ENCODE results near the gene NCOA3.

NCOA3 gene

DNA sequence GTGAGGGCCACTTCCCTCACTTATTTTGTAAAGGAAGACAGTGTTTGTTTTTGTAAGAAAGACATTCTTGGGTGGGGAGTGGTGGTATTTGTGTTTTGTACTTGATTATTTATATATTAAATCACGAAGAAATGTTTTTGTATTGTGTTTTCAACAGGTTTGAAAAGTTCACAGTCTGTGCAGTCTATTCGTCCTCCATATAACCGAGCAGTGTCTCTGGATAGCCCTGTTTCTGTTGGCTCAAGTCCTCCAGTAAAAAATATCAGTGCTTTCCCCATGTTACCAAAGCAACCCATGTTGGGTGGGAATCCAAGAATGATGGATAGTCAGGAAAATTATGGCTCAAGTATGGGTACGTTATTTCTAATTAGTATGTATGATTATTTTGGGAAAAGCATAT lies 137.2 kb downstream of the NCOA3 start:
- DNase-seq (ENCODE audit: low read depth) = no peak

DNA sequence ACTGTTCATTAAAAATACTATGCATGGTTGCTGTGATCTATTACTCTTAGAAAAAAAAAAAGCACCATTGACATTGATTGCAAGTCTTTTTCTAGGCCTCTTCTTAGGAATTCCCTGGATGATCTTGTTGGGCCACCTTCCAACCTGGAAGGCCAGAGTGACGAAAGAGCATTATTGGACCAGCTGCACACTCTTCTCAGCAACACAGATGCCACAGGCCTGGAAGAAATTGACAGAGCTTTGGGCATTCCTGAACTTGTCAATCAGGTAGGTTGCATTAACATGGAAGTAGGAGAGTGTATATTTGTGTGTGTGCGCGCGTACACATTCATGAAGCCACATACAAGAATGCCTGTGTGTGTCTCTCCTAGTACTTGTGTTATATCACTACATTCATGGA lies 140.4 kb downstream of the NCOA3 start:
- no peak for DNase-seq (ENCODE audit: low read depth)

DNA sequence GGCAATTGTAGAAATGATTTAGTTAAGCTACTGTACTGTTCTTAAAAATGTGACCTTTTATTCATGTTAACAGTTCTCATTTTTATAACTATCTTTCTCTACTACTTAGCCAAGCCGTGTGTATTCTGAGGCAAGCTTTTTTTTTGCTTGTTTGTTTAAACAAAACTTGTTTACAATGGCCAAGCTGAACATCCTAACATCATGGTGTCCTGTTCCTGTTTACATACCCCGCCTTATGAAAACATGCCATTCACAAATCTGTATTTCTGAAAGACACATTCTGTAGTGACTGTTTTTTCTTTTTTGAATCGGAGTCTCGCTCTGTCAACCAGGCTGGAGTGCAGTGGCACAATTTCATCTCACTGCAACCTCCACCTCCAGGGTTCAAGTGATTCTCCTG lies 140.9 kb downstream of the NCOA3 start:
- no peak for DNase-seq (ENCODE audit: low read depth)

GRCh38 chr20:47645632-47646031 lies 143.9 kb downstream of the NCOA3 start:
- DNase-seq (ENCODE audit: low read depth) = no peak

DNA sequence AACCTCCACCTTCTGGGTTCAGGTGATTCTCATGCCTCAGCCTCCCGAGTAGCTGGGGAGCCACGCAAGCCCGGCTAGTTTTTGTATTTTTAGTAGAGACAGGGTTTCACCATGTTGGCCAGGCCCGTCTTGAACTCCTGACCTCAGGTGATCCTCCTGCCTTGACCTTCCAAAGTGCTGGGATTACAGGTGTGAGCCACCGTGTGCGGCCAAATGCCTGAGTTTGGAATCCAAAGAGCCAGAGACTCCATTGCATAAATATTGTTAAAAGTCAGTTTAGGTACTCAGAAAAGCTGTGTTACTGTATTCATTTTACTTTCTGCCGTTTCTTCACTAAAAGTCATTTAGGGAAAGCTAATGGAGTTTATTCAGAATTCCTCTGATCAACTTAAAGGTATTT lies 146.3 kb downstream of the NCOA3 start:
- DNase-seq (ENCODE audit: low read depth) = no peak

GRCh38 chr20:47648943-47649342 lies 147.3 kb downstream of the NCOA3 start:
- no peak for DNase-seq (ENCODE audit: low read depth)

DNA sequence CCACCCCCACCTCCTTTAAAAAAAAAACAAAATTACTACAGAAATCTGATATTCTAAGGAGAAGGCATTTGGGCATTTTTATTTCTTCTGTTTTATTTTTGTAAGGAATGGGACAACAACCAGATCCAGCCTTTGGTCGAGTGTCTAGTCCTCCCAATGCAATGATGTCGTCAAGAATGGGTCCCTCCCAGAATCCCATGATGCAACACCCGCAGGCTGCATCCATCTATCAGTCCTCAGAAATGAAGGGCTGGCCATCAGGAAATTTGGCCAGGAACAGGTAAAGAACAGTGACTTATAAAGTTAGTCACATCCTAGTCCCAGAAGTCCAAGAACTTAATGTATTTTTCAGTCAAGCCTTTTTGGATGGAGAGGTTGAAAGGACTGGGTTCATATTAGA lies 150.6 kb downstream of the NCOA3 start:
- no peak for DNase-seq (ENCODE audit: low read depth)

- DNase-seq (ENCODE audit: low read depth) = no peak
Measured at GRCh38 chr20:47652794-47653193, 151.1 kb downstream of the NCOA3 start.

GRCh38 chr20:47653869-47654268 lies 152.2 kb downstream of the NCOA3 start:
- no peak for DNase-seq (ENCODE audit: low read depth)

DNA sequence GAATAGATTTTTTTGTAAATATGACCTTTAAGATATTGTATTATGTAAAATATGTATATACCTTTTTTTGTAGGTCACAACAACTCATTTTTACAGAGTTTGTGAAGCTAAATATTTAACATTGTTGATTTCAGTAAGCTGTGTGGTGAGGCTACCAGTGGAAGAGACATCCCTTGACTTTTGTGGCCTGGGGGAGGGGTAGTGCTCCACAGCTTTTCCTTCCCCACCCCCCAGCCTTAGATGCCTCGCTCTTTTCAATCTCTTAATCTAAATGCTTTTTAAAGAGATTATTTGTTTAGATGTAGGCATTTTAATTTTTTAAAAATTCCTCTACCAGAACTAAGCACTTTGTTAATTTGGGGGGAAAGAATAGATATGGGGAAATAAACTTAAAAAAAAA lies 152.7 kb downstream of the NCOA3 start:
- no peak for DNase-seq (ENCODE audit: low read depth)

DNA sequence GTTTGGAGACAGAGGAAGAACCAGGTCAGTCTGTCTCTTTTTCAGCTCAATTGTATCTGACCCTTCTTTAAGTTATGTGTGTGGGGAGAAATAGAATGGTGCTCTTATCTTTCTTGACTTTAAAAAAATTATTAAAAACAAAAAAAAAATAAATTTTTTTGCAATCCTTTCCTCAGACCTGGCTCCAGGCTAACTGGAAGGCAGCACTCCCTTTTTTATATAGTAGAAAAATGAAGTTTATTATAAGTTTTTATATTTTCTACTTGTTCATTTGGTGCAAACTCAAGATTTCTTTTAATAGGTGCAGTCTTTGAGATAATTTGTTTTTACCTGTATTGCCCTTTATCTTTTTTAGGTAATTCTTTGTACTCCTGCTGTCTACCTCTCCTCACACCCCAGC lies 153.9 kb downstream of the NCOA3 start:
- DNase-seq (ENCODE audit: low read depth) = no peak

DNA sequence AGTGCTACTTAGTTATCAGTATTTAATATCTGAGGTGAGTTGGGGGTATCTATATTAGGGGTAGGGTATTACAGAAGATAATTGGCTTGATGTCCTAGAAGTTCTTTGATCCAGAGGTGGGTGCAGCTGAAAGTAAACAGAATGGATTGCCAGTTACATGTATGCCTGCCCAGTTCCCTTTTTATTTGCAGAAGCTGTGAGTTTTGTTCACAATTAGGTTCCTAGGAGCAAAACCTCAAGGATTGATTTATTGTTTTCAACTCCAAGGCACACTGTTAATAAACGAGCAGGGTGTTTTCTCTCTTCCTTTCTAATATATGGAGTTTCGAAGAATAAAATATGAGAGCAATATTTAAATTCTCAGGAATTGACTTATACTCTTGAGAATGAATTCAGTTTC lies 154.6 kb downstream of the NCOA3 start:
- no peak for DNase-seq (ENCODE audit: low read depth)

DNA sequence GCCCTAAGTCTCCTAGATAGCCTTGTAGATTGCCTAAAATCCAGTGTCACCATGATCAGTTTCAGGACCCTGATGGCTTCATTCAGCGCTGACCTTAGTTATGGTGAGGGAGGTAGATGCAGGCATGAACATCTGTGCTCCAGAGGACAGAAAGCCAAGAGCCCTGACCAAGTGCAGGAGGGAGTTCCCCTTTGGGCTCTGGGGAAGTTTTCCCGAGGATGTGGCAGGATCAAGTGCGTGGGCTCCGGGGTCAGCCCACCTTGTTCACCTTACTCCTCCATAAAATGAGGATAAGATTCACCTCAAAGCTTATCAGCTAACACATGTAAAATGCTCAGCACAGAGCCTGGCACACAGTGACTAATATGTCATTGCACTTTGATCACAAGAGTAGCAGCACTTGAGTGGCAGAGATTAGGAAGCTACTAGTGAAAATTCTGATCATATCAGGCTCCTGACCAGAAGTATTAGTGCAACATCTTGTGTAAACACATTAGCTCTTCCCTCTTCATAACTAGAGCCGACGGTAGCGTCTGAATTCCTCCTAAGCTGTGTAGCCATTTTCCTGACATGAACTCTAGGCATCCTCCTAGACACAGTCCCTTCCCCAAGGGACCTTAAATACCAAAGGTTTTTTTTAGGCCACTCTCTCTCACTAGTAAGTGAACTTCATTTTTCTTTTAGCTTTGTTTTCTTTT lies 158.4 kb downstream of the NCOA3 start:
- DNase-seq (ENCODE audit: low read depth) = no peak

- no peak for DNase-seq (ENCODE audit: low read depth)
Measured at GRCh38 chr20:47660602-47660905, 158.9 kb downstream of the NCOA3 start.

GRCh38 chr20:47660983-47661700 lies 159.5 kb downstream of the NCOA3 start:
- no peak for DNase-seq (ENCODE audit: low read depth)

- DNase-seq (ENCODE audit: low read depth) = no peak
Measured at GRCh38 chr20:47661714-47662113, 160.0 kb downstream of the NCOA3 start.

- DNase-seq (ENCODE audit: low read depth) = no peak
Measured at GRCh38 chr20:47662483-47663353, 161.0 kb downstream of the NCOA3 start.

DNA sequence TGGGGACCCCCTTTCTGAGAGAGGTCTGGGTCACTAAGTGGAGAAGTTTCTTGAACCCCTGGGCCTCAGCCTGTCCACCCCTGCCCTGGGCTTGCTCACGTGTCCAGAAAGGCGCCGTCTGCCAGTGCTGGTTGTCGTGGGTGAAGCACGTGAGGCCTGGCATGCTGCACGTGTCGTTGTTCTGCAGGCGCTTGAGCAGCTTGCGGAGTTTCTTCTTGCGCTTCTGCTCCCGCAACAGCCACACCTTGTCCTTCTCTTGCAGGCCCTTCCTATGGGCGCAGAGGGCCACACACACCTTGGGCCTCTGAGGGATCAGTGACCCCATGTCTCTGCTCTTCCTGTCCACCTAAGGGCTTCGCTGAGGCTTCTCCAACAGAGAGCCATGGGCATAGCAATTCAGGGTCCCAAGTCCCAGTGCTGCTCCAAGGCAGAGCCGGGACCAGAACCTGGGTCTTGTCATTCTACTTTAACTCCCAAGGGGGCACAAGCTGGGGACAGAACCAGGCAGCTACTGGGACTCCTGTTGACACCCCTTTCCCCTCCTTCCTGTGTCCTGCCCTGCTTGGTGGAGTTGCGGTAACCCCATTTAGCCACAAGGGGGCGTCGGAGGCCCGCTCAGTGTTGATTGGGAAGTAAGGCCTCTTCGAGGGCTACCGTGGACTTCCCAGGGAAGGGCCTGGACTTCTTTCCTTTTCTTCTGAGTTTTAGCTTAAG lies 161.8 kb downstream of the NCOA3 start:
- peak; percentile 65 for DNase-seq (ENCODE audit: low read depth)

DNA sequence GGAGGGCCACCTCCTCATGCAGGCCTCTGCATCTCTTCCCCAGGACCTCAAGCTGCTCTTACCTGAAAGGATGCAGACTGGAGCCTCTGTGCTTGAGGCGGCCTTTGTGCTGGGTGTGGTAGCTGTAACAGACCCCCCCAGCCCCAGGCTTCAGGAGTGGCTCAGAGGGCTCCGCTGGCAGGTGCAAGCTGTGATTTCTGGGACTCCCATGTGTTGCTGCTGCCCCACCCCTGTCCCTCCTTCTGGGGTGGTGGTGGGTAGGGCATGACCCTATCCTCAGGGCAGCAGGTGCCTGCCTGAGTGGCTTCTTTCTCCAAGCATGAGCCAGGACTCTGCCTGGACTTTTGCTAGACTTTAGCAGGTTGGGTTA lies 162.4 kb downstream of the NCOA3 start:
- no peak for DNase-seq (ENCODE audit: low read depth)

- no peak for DNase-seq (ENCODE audit: low read depth)
Measured at GRCh38 chr20:47664744-47665143, 163.1 kb downstream of the NCOA3 start.

- DNase-seq (ENCODE audit: low read depth) = no peak
Measured at GRCh38 chr20:47665221-47665991, 163.7 kb downstream of the NCOA3 start.

DNA sequence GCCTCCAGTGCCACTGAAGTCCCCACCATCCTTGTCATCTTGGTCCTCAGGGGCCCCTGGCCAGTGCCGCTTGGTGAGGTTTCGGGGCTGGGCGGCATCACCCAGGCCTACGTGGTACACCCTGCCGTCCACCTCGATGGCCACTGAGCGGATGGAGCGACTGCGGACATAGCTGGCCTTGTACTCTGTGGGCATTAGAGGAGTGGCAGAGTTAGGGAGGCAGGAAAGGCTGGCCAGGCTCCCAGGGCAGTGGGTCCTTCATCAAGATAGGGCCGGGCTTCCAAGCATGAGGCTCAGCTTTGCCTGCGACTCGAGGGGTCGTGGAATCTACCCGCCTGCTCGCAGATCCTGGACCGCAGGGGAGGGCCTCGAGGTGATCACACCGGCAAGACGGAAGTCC lies 164.6 kb downstream of the NCOA3 start:
- DNase-seq (ENCODE audit: low read depth) = no peak

Data from fibroblast of the conjunctiva (primary cell).